ENCODE measurements around the gene RRP15. TPM values are rescaled to one million over a fixed set of nuclear protein-coding genes. Genes with fewer than 3 reads are reported as not detected.

Gene RRP15
- total and polyA plus RNA-seq, 2 of the 13 experiments (the other 11 are each of a cell fraction or from before 2014, with no cell fraction given): 2.1 to 37.5 TPM

DNA sequence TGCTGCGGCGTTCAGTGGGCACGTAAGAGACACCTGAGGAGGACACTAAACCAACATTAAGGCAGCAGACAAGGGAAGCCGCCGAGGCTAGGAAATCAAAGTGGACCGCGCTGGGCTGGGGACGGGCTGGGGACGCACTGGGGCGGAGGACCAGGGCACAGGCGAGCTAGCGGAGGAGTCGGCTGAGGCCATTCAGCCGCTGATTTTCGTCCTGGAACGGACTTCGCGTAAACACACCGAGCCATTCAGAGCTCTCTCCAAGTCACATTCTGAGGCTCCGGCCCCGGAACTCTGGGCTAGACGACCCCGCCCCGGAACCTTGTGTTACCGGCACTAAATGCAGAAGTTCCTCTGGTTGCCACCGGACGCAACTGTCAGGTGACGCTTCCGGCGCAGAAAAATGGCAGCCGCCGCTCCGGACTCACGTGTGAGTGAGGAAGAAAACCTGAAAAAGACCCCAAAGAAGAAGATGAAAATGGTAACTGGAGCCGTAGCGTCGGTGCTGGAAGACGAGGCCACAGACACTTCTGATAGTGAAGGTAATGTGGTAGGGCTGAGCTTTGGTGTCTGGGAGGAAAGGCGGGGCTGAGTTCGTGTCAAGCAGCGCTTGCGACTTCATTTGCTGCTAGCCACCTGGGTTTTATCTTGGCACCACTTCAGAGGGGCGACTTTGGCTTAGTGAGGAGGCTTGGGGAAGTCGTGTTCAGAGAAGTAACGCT, at the start of gene RRP15 (continued):
- TF ChIP-seq ELF4 (CRISPR knock-in tag; IDR thresholded peaks at IDR 0.05; ENCODE audit: borderline replicate concordance) (no peak), SIN3A (IDR thresholded peaks at IDR 0.05; ENCODE audit: borderline replicate concordance, low read depth, low read length) (peak; percentile 97; the same call in 1 of the 2 replicates), MIER3 (CRISPR knock-in tag; IDR thresholded peaks at IDR 0.05; ENCODE audit: borderline replicate concordance) (peak; percentile 69; the same call in 1 of the 2 replicates), ZNF205 (CRISPR knock-in tag; IDR thresholded peaks at IDR 0.05) (peak; percentile 77; the same call in 1 of the 2 replicates), HDAC6 (IDR thresholded peaks at IDR 0.05; ENCODE audit: low read depth, low read length) (no peak), SPEN (CRISPR knock-in tag; IDR thresholded peaks at IDR 0.05; ENCODE audit: low read depth) (peak; percentile 61), GABPA (IDR thresholded peaks at IDR 0.05; ENCODE audit: low read depth, low read length) (peak; percentile 91), GABPA (CRISPR knock-in tag; IDR thresholded peaks at IDR 0.05; ENCODE audit: low read depth) (peak; percentile 100), ATRX (CRISPR knock-in tag; IDR thresholded peaks at IDR 0.05; ENCODE audit: borderline replicate concordance) (no peak), ZNF556 (CRISPR knock-in tag; IDR thresholded peaks at IDR 0.05; ENCODE audit: borderline replicate concordance) (peak; percentile 79; the same call in 1 of the 2 replicates), POGZ (CRISPR knock-in tag; IDR thresholded peaks at IDR 0.05) (peak; percentile 86)
- TF ChIP-seq, protein P1, sequence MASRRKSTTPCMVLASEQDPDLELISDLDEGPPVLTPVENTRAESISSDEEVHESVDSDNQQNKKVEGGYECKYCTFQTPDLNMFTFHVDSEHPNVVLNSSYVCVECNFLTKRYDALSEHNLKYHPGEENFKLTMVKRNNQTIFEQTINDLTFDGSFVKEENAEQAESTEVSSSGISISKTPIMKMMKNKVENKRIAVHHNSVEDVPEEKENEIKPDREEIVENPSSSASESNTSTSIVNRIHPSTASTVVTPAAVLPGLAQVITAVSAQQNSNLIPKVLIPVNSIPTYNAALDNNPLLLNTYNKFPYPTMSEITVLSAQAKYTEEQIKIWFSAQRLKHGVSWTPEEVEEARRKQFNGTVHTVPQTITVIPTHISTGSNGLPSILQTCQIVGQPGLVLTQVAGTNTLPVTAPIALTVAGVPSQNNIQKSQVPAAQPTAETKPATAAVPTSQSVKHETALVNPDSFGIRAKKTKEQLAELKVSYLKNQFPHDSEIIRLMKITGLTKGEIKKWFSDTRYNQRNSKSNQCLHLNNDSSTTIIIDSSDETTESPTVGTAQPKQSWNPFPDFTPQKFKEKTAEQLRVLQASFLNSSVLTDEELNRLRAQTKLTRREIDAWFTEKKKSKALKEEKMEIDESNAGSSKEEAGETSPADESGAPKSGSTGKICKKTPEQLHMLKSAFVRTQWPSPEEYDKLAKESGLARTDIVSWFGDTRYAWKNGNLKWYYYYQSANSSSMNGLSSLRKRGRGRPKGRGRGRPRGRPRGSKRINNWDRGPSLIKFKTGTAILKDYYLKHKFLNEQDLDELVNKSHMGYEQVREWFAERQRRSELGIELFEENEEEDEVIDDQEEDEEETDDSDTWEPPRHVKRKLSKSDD (CRISPR knock-in tag; IDR thresholded peaks at IDR 0.05; ENCODE audit: low read depth): no peak; the same call in 1 of the 2 replicates
- TF ChIP-seq, protein P2, sequence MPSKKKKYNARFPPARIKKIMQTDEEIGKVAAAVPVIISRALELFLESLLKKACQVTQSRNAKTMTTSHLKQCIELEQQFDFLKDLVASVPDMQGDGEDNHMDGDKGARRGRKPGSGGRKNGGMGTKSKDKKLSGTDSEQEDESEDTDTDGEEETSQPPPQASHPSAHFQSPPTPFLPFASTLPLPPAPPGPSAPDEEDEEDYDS (CRISPR knock-in tag; IDR thresholded peaks at IDR 0.05): peak; percentile 49; the same call in 1 of the 2 replicates
- TF ChIP-seq, protein P3, sequence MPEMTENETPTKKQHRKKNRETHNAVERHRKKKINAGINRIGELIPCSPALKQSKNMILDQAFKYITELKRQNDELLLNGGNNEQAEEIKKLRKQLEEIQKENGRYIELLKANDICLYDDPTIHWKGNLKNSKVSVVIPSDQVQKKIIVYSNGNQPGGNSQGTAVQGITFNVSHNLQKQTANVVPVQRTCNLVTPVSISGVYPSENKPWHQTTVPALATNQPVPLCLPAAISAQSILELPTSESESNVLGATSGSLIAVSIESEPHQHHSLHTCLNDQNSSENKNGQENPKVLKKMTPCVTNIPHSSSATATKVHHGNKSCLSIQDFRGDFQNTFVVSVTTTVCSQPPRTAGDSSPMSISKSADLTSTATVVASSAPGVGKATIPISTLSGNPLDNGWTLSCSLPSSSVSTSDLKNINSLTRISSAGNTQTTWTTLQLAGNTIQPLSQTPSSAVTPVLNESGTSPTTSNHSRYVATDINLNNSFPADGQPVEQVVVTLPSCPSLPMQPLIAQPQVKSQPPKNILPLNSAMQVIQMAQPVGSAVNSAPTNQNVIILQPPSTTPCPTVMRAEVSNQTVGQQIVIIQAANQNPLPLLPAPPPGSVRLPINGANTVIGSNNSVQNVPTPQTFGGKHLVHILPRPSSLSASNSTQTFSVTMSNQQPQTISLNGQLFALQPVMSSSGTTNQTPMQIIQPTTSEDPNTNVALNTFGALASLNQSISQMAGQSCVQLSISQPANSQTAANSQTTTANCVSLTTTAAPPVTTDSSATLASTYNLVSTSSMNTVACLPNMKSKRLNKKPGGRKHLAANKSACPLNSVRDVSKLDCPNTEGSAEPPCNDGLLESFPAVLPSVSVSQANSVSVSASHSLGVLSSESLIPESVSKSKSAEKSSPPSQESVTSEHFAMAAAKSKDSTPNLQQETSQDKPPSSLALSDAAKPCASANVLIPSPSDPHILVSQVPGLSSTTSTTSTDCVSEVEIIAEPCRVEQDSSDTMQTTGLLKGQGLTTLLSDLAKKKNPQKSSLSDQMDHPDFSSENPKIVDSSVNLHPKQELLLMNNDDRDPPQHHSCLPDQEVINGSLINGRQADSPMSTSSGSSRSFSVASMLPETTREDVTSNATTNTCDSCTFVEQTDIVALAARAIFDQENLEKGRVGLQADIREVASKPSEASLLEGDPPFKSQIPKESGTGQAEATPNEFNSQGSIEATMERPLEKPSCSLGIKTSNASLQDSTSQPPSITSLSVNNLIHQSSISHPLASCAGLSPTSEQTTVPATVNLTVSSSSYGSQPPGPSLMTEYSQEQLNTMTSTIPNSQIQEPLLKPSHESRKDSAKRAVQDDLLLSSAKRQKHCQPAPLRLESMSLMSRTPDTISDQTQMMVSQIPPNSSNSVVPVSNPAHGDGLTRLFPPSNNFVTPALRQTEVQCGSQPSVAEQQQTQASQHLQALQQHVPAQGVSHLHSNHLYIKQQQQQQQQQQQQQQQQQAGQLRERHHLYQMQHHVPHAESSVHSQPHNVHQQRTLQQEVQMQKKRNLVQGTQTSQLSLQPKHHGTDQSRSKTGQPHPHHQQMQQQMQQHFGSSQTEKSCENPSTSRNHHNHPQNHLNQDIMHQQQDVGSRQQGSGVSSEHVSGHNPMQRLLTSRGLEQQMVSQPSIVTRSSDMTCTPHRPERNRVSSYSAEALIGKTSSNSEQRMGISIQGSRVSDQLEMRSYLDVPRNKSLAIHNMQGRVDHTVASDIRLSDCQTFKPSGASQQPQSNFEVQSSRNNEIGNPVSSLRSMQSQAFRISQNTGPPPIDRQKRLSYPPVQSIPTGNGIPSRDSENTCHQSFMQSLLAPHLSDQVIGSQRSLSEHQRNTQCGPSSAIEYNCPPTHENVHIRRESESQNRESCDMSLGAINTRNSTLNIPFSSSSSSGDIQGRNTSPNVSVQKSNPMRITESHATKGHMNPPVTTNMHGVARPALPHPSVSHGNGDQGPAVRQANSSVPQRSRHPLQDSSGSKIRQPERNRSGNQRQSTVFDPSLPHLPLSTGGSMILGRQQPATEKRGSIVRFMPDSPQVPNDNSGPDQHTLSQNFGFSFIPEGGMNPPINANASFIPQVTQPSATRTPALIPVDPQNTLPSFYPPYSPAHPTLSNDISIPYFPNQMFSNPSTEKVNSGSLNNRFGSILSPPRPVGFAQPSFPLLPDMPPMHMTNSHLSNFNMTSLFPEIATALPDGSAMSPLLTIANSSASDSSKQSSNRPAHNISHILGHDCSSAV (CRISPR knock-in tag; IDR thresholded peaks at IDR 0.05; ENCODE audit: borderline replicate concordance): 0 out of 2 replicates have a peak, but pooled peaks have one; percentile 81
- TF ChIP-seq, protein P4, sequence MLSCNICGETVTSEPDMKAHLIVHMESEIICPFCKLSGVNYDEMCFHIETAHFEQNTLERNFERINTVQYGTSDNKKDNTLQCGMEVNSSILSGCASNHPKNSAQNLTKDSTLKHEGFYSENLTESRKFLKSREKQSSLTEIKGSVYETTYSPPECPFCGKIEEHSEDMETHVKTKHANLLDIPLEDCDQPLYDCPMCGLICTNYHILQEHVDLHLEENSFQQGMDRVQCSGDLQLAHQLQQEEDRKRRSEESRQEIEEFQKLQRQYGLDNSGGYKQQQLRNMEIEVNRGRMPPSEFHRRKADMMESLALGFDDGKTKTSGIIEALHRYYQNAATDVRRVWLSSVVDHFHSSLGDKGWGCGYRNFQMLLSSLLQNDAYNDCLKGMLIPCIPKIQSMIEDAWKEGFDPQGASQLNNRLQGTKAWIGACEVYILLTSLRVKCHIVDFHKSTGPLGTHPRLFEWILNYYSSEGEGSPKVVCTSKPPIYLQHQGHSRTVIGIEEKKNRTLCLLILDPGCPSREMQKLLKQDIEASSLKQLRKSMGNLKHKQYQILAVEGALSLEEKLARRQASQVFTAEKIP (CRISPR knock-in tag; IDR thresholded peaks at IDR 0.05; ENCODE audit: borderline replicate concordance): no peak

Measured in HepG2 (cell line).